Vagina (tissue), 2 donors: ENCODE measurements around the gene TIA1. TPM values are rescaled to one million over a fixed set of nuclear protein-coding genes. Genes with fewer than 3 reads are reported as not detected.
"Not testable (repeated sequence)": the region's sequence is repeated elsewhere in the genome, so short reads cannot be mapped to it uniquely, and the experiment has no call there.

Source experiments
- DNase-seq, 2 donors: peaks; one replicate each; pipeline ENCODE4 v3.0.0-alpha.2; 2017; ENCODE audit errors: extremely low spot score in 2 of 2
- H3K27ac ChIP-seq: fragments of 200-600 bp; sonication (generic); one replicate; pipeline ENCODE4 v1.5.1; 2019
- H3K27me3 ChIP-seq: fragments of 200-600 bp; sonication (generic); one replicate; pipeline ENCODE4 v1.5.1; 2019
- H3K36me3 ChIP-seq, 2 donors: fragments of 200-600 bp; sonication (generic); one replicate each; pipeline ENCODE4 v1.5.1; 2017 to 2019
- H3K4me1 ChIP-seq: fragments of 200-600 bp; sonication (generic); one replicate; pipeline ENCODE4 v1.5.1; 2019
- H3K4me3 ChIP-seq, 2 donors: fragments of 200-600 bp; sonication (generic); 1 replicate in 1 of 2; 2 replicates in 1 of 2; pipeline ENCODE4 v1.5.1; 2016 to 2019
- H3K9me3 ChIP-seq: fragments of 200-600 bp; sonication (generic); one replicate; pipeline ENCODE4 v1.5.1; 2019
- CTCF ChIP-seq, 3 experiments: fragments of 450-650 bp in 2 of 3; fragments of 200-600 bp in 1 of 3; sonication (generic) in 1 of 3; IDR thresholded peaks; one replicate each; pipeline ENCODE4 v1.5.1; 2017 to 2019; ENCODE audit warnings: antibody characterized with exemption in 3 of 3, mild to moderate bottlenecking in 2 of 3, moderate library complexity in 2 of 3
- POLR2A ChIP-seq, 2 donors: fragments of 450-650 bp; IDR thresholded peaks; one replicate each; pipeline ENCODE4 v1.6.1; 2017; ENCODE audit warnings: antibody characterized with exemption in 2 of 2, mild to moderate bottlenecking in 2 of 2, moderate library complexity in 2 of 2
- POLR2AphosphoS5 ChIP-seq, 2 donors: sonication (generic); formaldehyde crosslinking; IDR thresholded peaks; one replicate each; pipeline ENCODE4 v1.9.0; 2017; ENCODE audit warnings: antibody characterized with exemption in 2 of 2, mild to moderate bottlenecking in 2 of 2, low read depth in 1 of 2; ENCODE audit not compliant: insufficient read depth in 1 of 2
- intact Hi-C: fragments of 100-400 bp; cut with DNase I; formaldehyde crosslinking; loops from one replicate; pipeline ENCODE4 v1.15.1; 2023
- microRNA counts, 2 donors: library from miRNA; unstranded; fragments of <30 nt; microRNA quantifications; one replicate each; lab custom pipeline; 2016 to 2017
- microRNA-seq: library from miRNA; unstranded; fragments of <30 nt; microRNA quantifications from one replicate; pipeline ENCODE4, GENCODE V29; 2017; ENCODE audit warnings: borderline number of aligned reads, borderline replicate concordance
- small RNA-seq: library from RNA; depleted of rRNA; stranded (forward); fragments of <200 nt; gene quantifications from one replicate; pipeline ENCODE3, GENCODE V24; 2016
- total RNA-seq: library from RNA; depleted of rRNA; stranded (reverse); fragments of >200 nt; gene quantifications from one replicate; pipeline ENCODE4 v1.2.3, GENCODE V29; 2016

The TIA1 gene
- total RNA-seq, 1 donor from 2014 or later, result 79.8 TPM

- Histone ChIP-seq H3K4me3 (no peak overlapping the region), H3K4me1 (no peaks in the 10 kb centered on the region), H3K9me3 (no peaks in the 10 kb centered on the region), H3K36me3 (peaks cover 0 to 28% of the 10 kb centered on the region in 2 donors), H3K27me3 (no peaks in the 10 kb centered on the region), H3K27ac (no peak overlapping the region)
- no peak for DNase-seq
- intact Hi-C loops, result no loop called here
- TF ChIP-seq POLR2AphosphoS5 (IDR thresholded peaks at IDR 0.05; ENCODE audit: insufficient read depth in 1 of 2, low read depth in 1 of 2) (no peak), POLR2A (IDR thresholded peaks at IDR 0.05) (no peak), CTCF (IDR thresholded peaks at IDR 0.05) (no peak)
Measured at GRCh38 chr2:70182689-70183088, 65.7 kb downstream of the TIA1 start.

- no peaks in the 10 kb centered on the region for H3K9me3 ChIP-seq
- no peak overlapping the region for H3K27ac ChIP-seq
- no peak for DNase-seq
- H3K36me3 ChIP-seq, result peaks cover 0 to 34% of the 10 kb centered on the region in 2 donors
- intact Hi-C loops, result no loop called here
- H3K4me1 ChIP-seq, result no peaks in the 10 kb centered on the region
- no peaks in the 10 kb centered on the region for H3K27me3 ChIP-seq
- no peak overlapping the region for H3K4me3 ChIP-seq
- TF ChIP-seq POLR2AphosphoS5 (IDR thresholded peaks at IDR 0.05; ENCODE audit: insufficient read depth in 1 of 2, low read depth in 1 of 2), result no peak
- TF ChIP-seq POLR2A (IDR thresholded peaks at IDR 0.05), result no peak
Measured at GRCh38 chr2:70181363-70181956, 67.0 kb downstream of the TIA1 start.

GRCh38 chr2:70173520-70173919 is 74.9 kb downstream of the TIA1 start:
- TF ChIP-seq POLR2A (IDR thresholded peaks at IDR 0.05) (no peak), POLR2AphosphoS5 (IDR thresholded peaks at IDR 0.05; ENCODE audit: insufficient read depth in 1 of 2, low read depth in 1 of 2) (no peak)
- Histone ChIP-seq H3K4me3 (no peak overlapping the region), H3K4me1 (no peaks in the 10 kb centered on the region), H3K27ac (no peak overlapping the region), H3K36me3 (peaks cover 0 to 45% of the 10 kb centered on the region in 2 donors), H3K27me3 (no peaks in the 10 kb centered on the region), H3K9me3 (no peaks in the 10 kb centered on the region)
- DNase-seq, result no peak
- intact Hi-C loops, result no loop called here

- intact Hi-C loops, H3K9me3 ChIP-seq, H3K27me3 ChIP-seq, H3K4me1 ChIP-seq, H3K27ac ChIP-seq, H3K4me3 ChIP-seq, DNase-seq: not testable (repeated sequence)
- peaks cover 0 to 40% of the 10 kb centered on the region in 2 donors for H3K36me3 ChIP-seq
Measured at GRCh38 chr2:70169654-70170245, 78.7 kb downstream of the TIA1 start.

- Histone ChIP-seq H3K9me3 (no peaks in the 10 kb centered on the region), H3K36me3 (peaks cover 0 to 40% of the 10 kb centered on the region in 2 donors), H3K27ac (no peak overlapping the region), H3K27me3 (no peaks in the 10 kb centered on the region), H3K4me3 (no peak overlapping the region), H3K4me1 (no peaks in the 10 kb centered on the region)
- intact Hi-C loops, result no loop called here
- TF ChIP-seq POLR2A (IDR thresholded peaks at IDR 0.05) (no peak), POLR2AphosphoS5 (IDR thresholded peaks at IDR 0.05; ENCODE audit: insufficient read depth in 1 of 2, low read depth in 1 of 2) (no peak)
- DNase-seq, result no peak
Measured at GRCh38 chr2:70161069-70161534, 87.3 kb downstream of the TIA1 start.

- TF ChIP-seq POLR2A (IDR thresholded peaks at IDR 0.05), result no peak
- Histone ChIP-seq H3K4me1 (no peaks in the 10 kb centered on the region), H3K27me3 (no peaks in the 10 kb centered on the region), H3K4me3 (no peak overlapping the region), H3K9me3 (no peaks in the 10 kb centered on the region), H3K27ac (no peak overlapping the region), H3K36me3 (peaks cover 0 to 40% of the 10 kb centered on the region in 2 donors)
- intact Hi-C loops, result no loop called here
- no peak for DNase-seq
Measured at GRCh38 chr2:70160545-70160944, 87.9 kb downstream of the TIA1 start.

MicroRNAs within 50 kb of the gene (microRNA counts, 767-probe panel; counts per million panel counts)
- microRNA hsa-miR-1285-3p (lab: Ali Mortazavi, UCI), result 238 to 261 counts per million in 2 donors

Small RNA genes lying within 50 kb of the gene (microRNA-seq; reads per million reads assigned to microRNA genes)
- not detected for gene MIR1285-2

Small RNA genes lying within 50 kb of the gene (small RNA-seq; reads per million reads assigned to genes)
- gene AC016700.2 (not detected), gene MIR1285-2 (not detected)

Other genes starting within 250 kb of the TIA1 start
- 210 TPM for gene PCBP1, start 161.2 kb downstream of the TIA1 start, total RNA-seq
- gene C2orf42, start 57.6 kb downstream of the TIA1 start, total RNA-seq, result 17.4 TPM
- gene PCYOX1, start 9.5 kb upstream of the TIA1 start, total RNA-seq, result 41.5 TPM
- 71.7 TPM for gene SNRPG, start 45.1 kb upstream of the TIA1 start, total RNA-seq
- 12.5 TPM for gene FAM136A, start 53.4 kb upstream of the TIA1 start, total RNA-seq